A673 (cell line): ENCODE data around the gene TMEM266. TPM values are rescaled to one million over a fixed set of nuclear protein-coding genes. Genes with fewer than 3 reads are reported as not detected.

ENCODE experiments used
- BruUV-seq: library from RNA; stranded (reverse); fragments of 400-500 nt; replicated peaks from 2 replicates; lab custom pipeline; 2021; lab: Mats Ljungman, UMichigan
- CTCF ChIA-PET: fragments of 300-600 bp; sonication (Branson Sonifier 250); formaldehyde crosslinking; loops from one replicate; lab custom pipeline; 2022; ENCODE audit warnings: antibody characterized with exemption; lab: Charles Lee
- POLR2A ChIA-PET: fragments of 300-600 bp; sonication (Branson Sonifier 250); formaldehyde crosslinking; loops from one replicate; lab custom pipeline; 2022; ENCODE audit warnings: antibody characterized with exemption; ENCODE audit not compliant: low non-redundant PET; lab: Charles Lee
- DNase-seq: peaks from one replicate; pipeline ENCODE4 v3.0.0-alpha.2; 2015; ENCODE audit warnings: low spot score
- H3K27ac ChIP-seq: fragments of 200-600 bp; sonication (generic); 2 replicates; pipeline ENCODE4 v1.5.1; 2016; ENCODE audit warnings: mixed run types, low read depth, mild to moderate bottlenecking, mixed read lengths, antibody characterized with exemption, low read length; ENCODE audit not compliant: poor library complexity, severe bottlenecking
- H3K27me3 ChIP-seq: fragments of 200-600 bp; sonication (generic); replicated peaks from 2 replicates; pipeline ENCODE4 v1.6.1; 2017; ENCODE audit warnings: mixed run types, low read depth, mild to moderate bottlenecking, mixed read lengths, antibody characterized with exemption, low read length; ENCODE audit not compliant: insufficient read depth, poor library complexity
- H3K36me3 ChIP-seq: fragments of 200-600 bp; sonication (generic); 2 replicates; pipeline ENCODE4 v1.6.1; 2016; ENCODE audit warnings: mixed run types, mild to moderate bottlenecking, mixed read lengths, antibody characterized with exemption, low read length; ENCODE audit not compliant: insufficient read depth, poor library complexity, severe bottlenecking
- H3K4me1 ChIP-seq: fragments of 200-600 bp; sonication (generic); 2 replicates; pipeline ENCODE4 v1.6.1; 2017; ENCODE audit warnings: mixed run types, mild to moderate bottlenecking, mixed read lengths, antibody characterized with exemption, low read length; ENCODE audit not compliant: insufficient read depth, poor library complexity, severe bottlenecking
- H3K4me3 ChIP-seq: fragments of 200-600 bp; sonication (generic); 2 replicates; pipeline ENCODE4 v1.5.1; 2016; ENCODE audit warnings: low read depth, mixed run types, mild to moderate bottlenecking, mixed read lengths, low read length; ENCODE audit not compliant: poor library complexity, severe bottlenecking
- H3K9me3 ChIP-seq: fragments of 200-600 bp; sonication (generic); 2 replicates; pipeline ENCODE4 v1.6.1; 2016; ENCODE audit warnings: mixed run types, low read depth, mild to moderate bottlenecking, mixed read lengths, antibody characterized with exemption, low read length; ENCODE audit not compliant: poor library complexity, severe bottlenecking
- CTCF ChIP-seq: fragments of 300-800, 200-600 bp; sonication (generic); conservative IDR thresholded peaks from 2 replicates; pipeline ENCODE4 v1.5.1; 2017; ENCODE audit warnings: low read depth, mild to moderate bottlenecking, antibody characterized with exemption, low read length, moderate library complexity, mixed read lengths
- EZH2 ChIP-seq: fragments of 200-600 bp; sonication (generic); IDR thresholded peaks from 2 replicates; pipeline ENCODE4 v1.6.1; 2017; ENCODE audit warnings: borderline replicate concordance, low read depth, mild to moderate bottlenecking, mixed read lengths, antibody characterized with exemption, low read length; ENCODE audit not compliant: poor library complexity, severe bottlenecking
- intact Hi-C: fragments of 100-400 bp; cut with micrococcal nuclease; formaldehyde crosslinking; loops from one replicate; pipeline ENCODE4 v1.10.0; 2022; ENCODE audit not compliant: unreplicated experiment
- total RNA-seq: library from RNA; stranded (reverse); gene quantifications from 2 replicates; pipeline ENCODE4 v1.2.3, GENCODE V29; 2021

The TMEM266 gene
- total RNA-seq, 1 experiment from 2014 or later = not detected

GRCh38 chr15:76193934-76194333 is 134.1 kb downstream of the TMEM266 start:
- Histone ChIP-seq H3K36me3 (no peaks in the 10 kb centered on the region), H3K4me1 (peaks cover 10% of the 10 kb centered on the region), H3K9me3 (no peaks in the 10 kb centered on the region), H3K27ac (no peak overlapping the region), H3K4me3 (no peak overlapping the region), H3K27me3 (no peaks in the 10 kb centered on the region)
- ChIA-PET POLR2A (no interaction called here), CTCF (no interaction called here)
- no peak for TF ChIP-seq EZH2
- no peak for TF ChIP-seq CTCF
- intact Hi-C loops = loop anchor here (5.0 kb wide), 1 partner anchor 138 kb away; no protein-coding TSS in a partner anchor
- no TSS peak for BruUV-seq
- no peak for DNase-seq

GRCh38 chr15:76195506-76196268 is 135.9 kb downstream of the TMEM266 start:
- no peaks in the 10 kb centered on the region for H3K9me3 ChIP-seq
- no peaks in the 10 kb centered on the region for H3K36me3 ChIP-seq
- no TSS peak for BruUV-seq
- no peak for TF ChIP-seq EZH2
- TF ChIP-seq CTCF = no peak
- intact Hi-C loops = no loop called here
- H3K27ac ChIP-seq = no peak overlapping the region
- ChIA-PET CTCF (no interaction called here), POLR2A (no interaction called here)
- H3K4me3 ChIP-seq = no peak overlapping the region
- DNase-seq = no peak
- H3K27me3 ChIP-seq = no peaks in the 10 kb centered on the region
- peaks cover 10% of the 10 kb centered on the region for H3K4me1 ChIP-seq

GRCh38 chr15:76196269-76197231 is 136.8 kb downstream of the TMEM266 start:
- H3K27me3 ChIP-seq = no peaks in the 10 kb centered on the region
- POLR2A ChIA-PET = no interaction called here
- no peak overlapping the region for H3K4me3 ChIP-seq
- CTCF ChIA-PET = interaction anchor here (1.5 kb wide), 1 partner anchor 11 kb away, joined by 4 read pairs; no protein-coding TSS in a partner anchor
- H3K36me3 ChIP-seq = no peaks in the 10 kb centered on the region
- no TSS peak for BruUV-seq
- TF ChIP-seq CTCF = no peak
- no peak for TF ChIP-seq EZH2
- H3K4me1 ChIP-seq = peaks cover 8% of the 10 kb centered on the region
- no peak overlapping the region for H3K27ac ChIP-seq
- no peaks in the 10 kb centered on the region for H3K9me3 ChIP-seq
- intact Hi-C loops = no loop called here
- peak; percentile 55 for DNase-seq
